22Rv1 (cell line): ENCODE data around the gene EDIL3.

Experiments used
- CTCF ChIP-seq: fragments of 450-650 bp; IDR thresholded peaks from 2 replicates; pipeline ENCODE4 v1.5.1; 2017; ENCODE audit warnings: mild to moderate bottlenecking
- ZFX ChIP-seq: fragments of 450-650 bp; IDR thresholded peaks from 2 replicates; pipeline ENCODE4 v1.6.1; 2017; ENCODE audit warnings: antibody characterized with exemption, borderline replicate concordance

GRCh38 chr5:84373506-84373905 lies 11.2 kb downstream of the EDIL3 start:
- TF ChIP-seq CTCF (no peak), ZFX (no peak)
